MCF 10A (cell line): ENCODE results near the gene ZPBP. TPM values are rescaled to one million over a fixed set of nuclear protein-coding genes. Genes with fewer than 3 reads are reported as not detected.

Experiments used
- BruUV-seq: library from RNA; stranded (reverse); fragments of 400-500 nt; replicated peaks from 2 replicates; lab custom pipeline; 2021; lab: Mats Ljungman, UMichigan
- CTCF ChIA-PET: fragments of 300-600 bp; sonication (Branson Sonifier 250); formaldehyde crosslinking; extraction: SDS; loops from one replicate; lab custom pipeline; 2021; ENCODE audit warnings: antibody characterized with exemption, inconsistent platforms; lab: Yijun Ruan, JAX
- POLR2A ChIA-PET: fragments of 300-600, 350-650 bp; sonication (Branson Sonifier 250); formaldehyde crosslinking; extraction: SDS; loops from one replicate; lab custom pipeline; 2020; ENCODE audit warnings: antibody characterized with exemption, inconsistent platforms; lab: Yijun Ruan, JAX
- DNase-seq: peaks from one replicate; pipeline ENCODE4 v3.0.0-alpha.2; 2018; ENCODE audit not compliant: unreplicated experiment
- H3K27ac Mint-ChIP-seq: one replicate; pipeline ENCODE4 v1.8.0; 2022; ENCODE audit warnings: mild to moderate bottlenecking, low read depth, mixed read lengths; ENCODE audit not compliant: unreplicated experiment
- H3K27me3 Mint-ChIP-seq: one replicate; pipeline ENCODE4 v1.8.0; 2022; ENCODE audit warnings: mixed read lengths; ENCODE audit not compliant: insufficient read depth, unreplicated experiment
- H3K36me3 Mint-ChIP-seq: one replicate; pipeline ENCODE4 v1.8.0; 2022; ENCODE audit warnings: mild to moderate bottlenecking, moderate library complexity, mixed read lengths; ENCODE audit not compliant: insufficient read depth, unreplicated experiment
- H3K4me1 Mint-ChIP-seq: one replicate; pipeline ENCODE4 v1.8.0; 2022; ENCODE audit warnings: mixed read lengths; ENCODE audit not compliant: insufficient read depth, unreplicated experiment
- H3K4me3 Mint-ChIP-seq: one replicate; pipeline ENCODE4 v1.8.0; 2022; ENCODE audit warnings: mild to moderate bottlenecking, moderate library complexity, mixed read lengths; ENCODE audit not compliant: unreplicated experiment
- H3K9me3 Mint-ChIP-seq: one replicate; pipeline ENCODE4 v1.8.0; 2022; ENCODE audit warnings: mixed read lengths; ENCODE audit not compliant: unreplicated experiment
- intact Hi-C: fragments of 100-400 bp; cut with micrococcal nuclease; formaldehyde crosslinking; loops from 2 replicates; pipeline ENCODE4 v1.14.1; 2022
- total RNA-seq: library from RNA; stranded (reverse); gene quantifications from 2 replicates; pipeline ENCODE4 v1.2.3, GENCODE V29; 2022
- TF ChIP-seq, protein P1 (sequence below): fragments of 200-600 bp; IDR thresholded peaks from one replicate; pipeline ENCODE4 v1.8.0; 2022; ENCODE audit warnings: antibody characterized with exemption, mild to moderate bottlenecking; ENCODE audit not compliant: unreplicated experiment

Gene ZPBP
- total RNA-seq, 1 experiment from 2014 or later: not detected

DNA sequence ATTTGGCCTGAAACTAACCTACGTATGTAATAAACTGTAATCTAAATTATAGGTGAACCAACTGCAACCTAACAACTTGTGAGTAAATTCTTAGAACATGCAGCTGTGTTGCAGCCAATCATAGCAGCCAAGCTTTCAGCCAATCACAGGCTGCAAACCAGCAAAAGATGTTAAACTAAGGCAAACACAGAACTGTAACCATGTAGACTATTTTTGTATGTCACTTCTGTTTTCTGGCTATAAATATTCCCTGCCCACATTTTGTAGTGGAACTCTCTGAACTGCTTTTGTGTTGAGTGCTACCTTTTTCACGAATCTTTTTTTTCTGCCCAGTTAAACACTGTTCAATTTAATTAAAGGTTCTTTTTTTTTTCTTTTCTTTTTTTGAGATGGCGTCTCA is 28.2 kb upstream of the ZPBP start:
- Mint-ChIP-seq H3K36me3 (no peaks in the 10 kb centered on the region), H3K9me3 (no peaks in the 10 kb centered on the region), H3K4me3 (no peak overlapping the region), H3K27ac (no peak overlapping the region), H3K27me3 (peaks cover 45% of the 10 kb centered on the region), H3K4me1 (no peaks in the 10 kb centered on the region)
- BruUV-seq: no TSS peak
- no peak for DNase-seq
- ChIA-PET POLR2A (no interaction called here), CTCF (no interaction called here)
- intact Hi-C loops: no loop called here
- TF ChIP-seq, protein P1, sequence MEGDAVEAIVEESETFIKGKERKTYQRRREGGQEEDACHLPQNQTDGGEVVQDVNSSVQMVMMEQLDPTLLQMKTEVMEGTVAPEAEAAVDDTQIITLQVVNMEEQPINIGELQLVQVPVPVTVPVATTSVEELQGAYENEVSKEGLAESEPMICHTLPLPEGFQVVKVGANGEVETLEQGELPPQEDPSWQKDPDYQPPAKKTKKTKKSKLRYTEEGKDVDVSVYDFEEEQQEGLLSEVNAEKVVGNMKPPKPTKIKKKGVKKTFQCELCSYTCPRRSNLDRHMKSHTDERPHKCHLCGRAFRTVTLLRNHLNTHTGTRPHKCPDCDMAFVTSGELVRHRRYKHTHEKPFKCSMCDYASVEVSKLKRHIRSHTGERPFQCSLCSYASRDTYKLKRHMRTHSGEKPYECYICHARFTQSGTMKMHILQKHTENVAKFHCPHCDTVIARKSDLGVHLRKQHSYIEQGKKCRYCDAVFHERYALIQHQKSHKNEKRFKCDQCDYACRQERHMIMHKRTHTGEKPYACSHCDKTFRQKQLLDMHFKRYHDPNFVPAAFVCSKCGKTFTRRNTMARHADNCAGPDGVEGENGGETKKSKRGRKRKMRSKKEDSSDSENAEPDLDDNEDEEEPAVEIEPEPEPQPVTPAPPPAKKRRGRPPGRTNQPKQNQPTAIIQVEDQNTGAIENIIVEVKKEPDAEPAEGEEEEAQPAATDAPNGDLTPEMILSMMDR: no peak

DNA sequence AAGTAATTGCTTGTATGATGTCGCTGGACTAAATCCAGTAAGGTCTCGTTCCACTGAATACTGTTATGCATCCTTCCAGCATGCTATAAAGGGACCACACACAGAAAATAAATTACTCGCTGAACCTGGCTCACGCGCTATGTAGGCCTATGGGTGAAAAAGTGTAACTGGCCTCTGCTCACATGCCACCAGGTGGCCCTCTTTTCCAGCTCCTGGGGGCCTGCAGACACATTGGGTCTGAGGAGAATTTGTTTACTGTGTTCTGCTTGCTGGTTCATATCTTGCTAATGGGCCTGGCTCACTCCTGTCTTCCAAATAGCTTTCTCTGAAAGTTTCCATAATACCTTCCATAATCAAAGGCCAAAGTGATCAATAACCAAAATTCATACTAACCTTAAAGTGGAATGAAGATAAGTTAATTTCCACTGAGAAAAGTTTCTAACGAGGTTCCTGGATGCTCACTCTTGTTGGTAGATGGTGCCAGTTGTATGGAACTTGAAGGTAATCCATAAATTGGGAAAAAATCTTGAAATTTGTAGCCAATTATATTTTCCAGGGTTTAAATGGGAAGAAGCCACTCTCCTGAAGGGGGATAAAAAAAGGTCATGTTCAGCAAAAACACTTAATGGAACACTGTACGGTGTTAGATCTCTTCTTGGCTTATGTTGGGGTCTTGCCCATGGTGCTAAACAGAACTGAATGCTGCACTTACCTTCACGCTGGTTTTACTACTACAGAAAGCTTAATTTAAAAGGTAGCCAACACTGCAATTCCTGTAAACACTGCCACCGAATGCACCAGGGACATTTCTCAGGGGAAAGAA is 27.0 kb upstream of the ZPBP start:
- Mint-ChIP-seq H3K27me3 (peaks cover 58% of the 10 kb centered on the region), H3K9me3 (no peaks in the 10 kb centered on the region), H3K4me1 (no peaks in the 10 kb centered on the region), H3K27ac (no peak overlapping the region), H3K36me3 (no peaks in the 10 kb centered on the region), H3K4me3 (no peak overlapping the region)
- TF ChIP-seq, protein P1: no peak
- intact Hi-C loops: no loop called here
- BruUV-seq: no TSS peak
- CTCF ChIA-PET: interaction anchor here (0.9 to 1.5 kb wide), 4 partner anchors 9 to 512 kb away, joined by 3 to 4 read pairs (median 4); no protein-coding TSS in a partner anchor
- POLR2A ChIA-PET: no interaction called here
- DNase-seq: peak; percentile 20

DNA sequence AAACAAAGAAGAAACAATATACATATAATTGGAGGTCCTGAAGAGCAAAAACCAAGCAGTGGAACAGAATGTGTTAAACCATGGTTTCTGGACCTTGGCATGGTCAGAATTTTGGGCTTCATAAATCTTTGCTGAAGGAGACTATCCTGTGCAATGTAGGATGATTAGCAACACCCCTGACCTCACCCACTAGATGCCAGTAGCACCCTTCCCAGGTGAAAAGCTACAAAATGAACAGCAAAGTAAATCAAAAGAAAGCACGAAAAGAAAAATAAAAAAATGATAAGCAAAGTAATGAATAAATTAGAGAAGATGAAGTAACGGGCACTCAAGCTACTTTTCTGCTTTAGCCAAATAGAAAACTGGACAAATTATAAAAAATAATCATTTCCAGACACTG is 19.2 kb upstream of the ZPBP start:
- no peaks in the 10 kb centered on the region for H3K4me1 Mint-ChIP-seq
- TF ChIP-seq, protein P1: no peak
- no peak overlapping the region for H3K4me3 Mint-ChIP-seq
- ChIA-PET POLR2A (no interaction called here), CTCF (interaction anchor here (0.6 to 1.5 kb wide), 4 partner anchors 14 to 51 kb away, joined by 3 to 5 read pairs (median 4); no protein-coding TSS in a partner anchor)
- H3K36me3 Mint-ChIP-seq: no peaks in the 10 kb centered on the region
- peaks cover 60% of the 10 kb centered on the region for H3K27me3 Mint-ChIP-seq
- no peak overlapping the region for H3K27ac Mint-ChIP-seq
- H3K9me3 Mint-ChIP-seq: peaks cover 8% of the 10 kb centered on the region
- no TSS peak for BruUV-seq
- DNase-seq: no peak
- intact Hi-C loops: no loop called here

DNA sequence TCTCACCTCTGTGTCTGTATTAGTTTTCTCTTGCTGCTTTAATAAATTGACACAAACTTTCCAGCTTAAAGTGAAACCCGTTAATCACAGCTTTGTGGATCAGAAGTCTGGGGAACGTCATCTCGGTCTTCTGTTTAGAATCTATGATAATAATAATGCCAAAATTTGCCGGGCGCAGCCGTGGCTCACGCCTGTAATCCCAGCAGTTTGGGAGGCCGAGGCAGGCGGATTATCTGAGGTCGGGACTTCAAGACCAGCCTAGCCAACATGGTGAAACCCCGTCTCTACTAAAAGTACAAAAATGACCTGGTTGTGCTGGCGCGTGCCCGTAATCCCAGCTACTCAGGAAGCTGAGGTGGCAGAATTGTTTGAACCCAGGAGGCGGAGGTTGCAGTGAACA is 8.8 kb upstream of the ZPBP start:
- no peaks in the 10 kb centered on the region for H3K36me3 Mint-ChIP-seq
- no TSS peak for BruUV-seq
- H3K27ac Mint-ChIP-seq: no peak overlapping the region
- intact Hi-C loops: no loop called here
- no peak overlapping the region for H3K4me3 Mint-ChIP-seq
- peaks cover 88% of the 10 kb centered on the region for H3K27me3 Mint-ChIP-seq
- no peaks in the 10 kb centered on the region for H3K9me3 Mint-ChIP-seq
- CTCF ChIA-PET: interaction anchor here (0.7 to 2.3 kb wide), 4 partner anchors 9 to 666 kb away, joined by 3 to 6 read pairs (median 4); no protein-coding TSS in a partner anchor
- TF ChIP-seq, protein P1: no peak
- POLR2A ChIA-PET: no interaction called here
- DNase-seq: no peak
- no peaks in the 10 kb centered on the region for H3K4me1 Mint-ChIP-seq
